Suprapubic skin (tissue), 3 donors: ENCODE results near the gene PRKAG2.

Experiments used
- POLR2AphosphoS5 ChIP-seq, 3 donors: sonication (generic); formaldehyde crosslinking; IDR thresholded peaks; one replicate each; pipeline ENCODE4 v1.6.1; 2017; ENCODE audit warnings: antibody characterized with exemption in 3 of 3
- TF ChIP-seq, protein P1 (sequence below), 2 donors: fragments of 200-600 bp in 1 of 2; fragments of 450-650 bp in 1 of 2; sonication (generic) in 1 of 2; IDR thresholded peaks; one replicate each; pipeline ENCODE4 v1.5.1; 2016 to 2019; ENCODE audit warnings: antibody characterized with exemption in 2 of 2, mild to moderate bottlenecking in 1 of 2, moderate library complexity in 1 of 2

DNA sequence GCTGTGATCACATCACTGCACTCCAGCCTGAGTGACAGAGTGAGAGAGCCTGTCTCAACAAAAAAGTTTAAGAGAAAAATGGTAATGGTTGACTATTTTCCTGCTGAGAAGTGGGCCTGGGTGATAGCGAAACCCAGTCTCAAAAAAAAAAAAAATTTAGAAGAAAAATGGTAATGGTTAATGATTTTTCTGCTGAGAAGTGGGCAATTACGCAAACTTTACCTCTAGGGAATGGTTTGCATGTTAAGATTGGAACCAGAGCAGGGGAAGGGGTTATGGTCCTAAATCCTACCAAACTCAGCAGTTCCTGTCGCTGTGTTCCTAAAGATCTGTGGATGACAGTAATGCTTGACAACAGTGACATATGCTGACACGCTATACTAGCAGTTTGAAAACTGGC lies 226.8 kb downstream of the PRKAG2 start:
- TF ChIP-seq, protein P1, sequence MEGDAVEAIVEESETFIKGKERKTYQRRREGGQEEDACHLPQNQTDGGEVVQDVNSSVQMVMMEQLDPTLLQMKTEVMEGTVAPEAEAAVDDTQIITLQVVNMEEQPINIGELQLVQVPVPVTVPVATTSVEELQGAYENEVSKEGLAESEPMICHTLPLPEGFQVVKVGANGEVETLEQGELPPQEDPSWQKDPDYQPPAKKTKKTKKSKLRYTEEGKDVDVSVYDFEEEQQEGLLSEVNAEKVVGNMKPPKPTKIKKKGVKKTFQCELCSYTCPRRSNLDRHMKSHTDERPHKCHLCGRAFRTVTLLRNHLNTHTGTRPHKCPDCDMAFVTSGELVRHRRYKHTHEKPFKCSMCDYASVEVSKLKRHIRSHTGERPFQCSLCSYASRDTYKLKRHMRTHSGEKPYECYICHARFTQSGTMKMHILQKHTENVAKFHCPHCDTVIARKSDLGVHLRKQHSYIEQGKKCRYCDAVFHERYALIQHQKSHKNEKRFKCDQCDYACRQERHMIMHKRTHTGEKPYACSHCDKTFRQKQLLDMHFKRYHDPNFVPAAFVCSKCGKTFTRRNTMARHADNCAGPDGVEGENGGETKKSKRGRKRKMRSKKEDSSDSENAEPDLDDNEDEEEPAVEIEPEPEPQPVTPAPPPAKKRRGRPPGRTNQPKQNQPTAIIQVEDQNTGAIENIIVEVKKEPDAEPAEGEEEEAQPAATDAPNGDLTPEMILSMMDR (IDR thresholded peaks at IDR 0.05), result no peak
- TF ChIP-seq POLR2AphosphoS5 (IDR thresholded peaks at IDR 0.05), result no peak
